GM12864 (cell line): ENCODE measurements around the gene KCNN3.

Source experiments
- DNase-seq: peaks from one replicate; pipeline ENCODE4 v3.0.0-alpha.2; 2011; ENCODE audit warnings: low read depth
- H3K4me3 ChIP-seq: 2 replicates; pipeline ENCODE4 v1.5.1; 2011; ENCODE audit warnings: mild to moderate bottlenecking, low read depth, low read length, control low read depth
- TF ChIP-seq, protein P1 (sequence below): IDR thresholded peaks from 2 replicates; pipeline ENCODE4 v1.5.1; 2011; ENCODE audit warnings: low read depth, mild to moderate bottlenecking, moderate library complexity, low read length, control low read depth, inconsistent platforms; ENCODE audit errors: missing control alignments

The KCNN3 gene

DNA sequence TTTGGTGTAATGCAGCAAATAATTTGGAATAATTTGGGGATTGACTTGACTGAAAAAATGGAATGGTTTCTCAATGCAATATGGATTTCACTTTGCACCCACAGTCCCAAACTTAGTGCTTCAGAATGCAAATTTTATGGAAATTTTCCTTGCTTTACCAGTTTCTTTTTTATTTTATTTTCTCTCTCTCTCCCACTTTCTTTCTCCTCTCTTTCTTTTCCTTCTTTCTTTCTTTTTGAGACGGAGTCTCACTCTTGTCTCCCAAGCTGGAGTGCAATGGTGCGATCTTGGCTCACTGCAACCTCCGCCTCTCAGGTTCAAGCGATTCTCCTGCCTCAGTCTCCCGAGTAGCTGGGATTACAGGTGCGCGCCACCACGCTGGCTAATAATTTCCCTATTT lies 110.3 kb downstream of the KCNN3 start:
- no peak for DNase-seq
- TF ChIP-seq, protein P1, sequence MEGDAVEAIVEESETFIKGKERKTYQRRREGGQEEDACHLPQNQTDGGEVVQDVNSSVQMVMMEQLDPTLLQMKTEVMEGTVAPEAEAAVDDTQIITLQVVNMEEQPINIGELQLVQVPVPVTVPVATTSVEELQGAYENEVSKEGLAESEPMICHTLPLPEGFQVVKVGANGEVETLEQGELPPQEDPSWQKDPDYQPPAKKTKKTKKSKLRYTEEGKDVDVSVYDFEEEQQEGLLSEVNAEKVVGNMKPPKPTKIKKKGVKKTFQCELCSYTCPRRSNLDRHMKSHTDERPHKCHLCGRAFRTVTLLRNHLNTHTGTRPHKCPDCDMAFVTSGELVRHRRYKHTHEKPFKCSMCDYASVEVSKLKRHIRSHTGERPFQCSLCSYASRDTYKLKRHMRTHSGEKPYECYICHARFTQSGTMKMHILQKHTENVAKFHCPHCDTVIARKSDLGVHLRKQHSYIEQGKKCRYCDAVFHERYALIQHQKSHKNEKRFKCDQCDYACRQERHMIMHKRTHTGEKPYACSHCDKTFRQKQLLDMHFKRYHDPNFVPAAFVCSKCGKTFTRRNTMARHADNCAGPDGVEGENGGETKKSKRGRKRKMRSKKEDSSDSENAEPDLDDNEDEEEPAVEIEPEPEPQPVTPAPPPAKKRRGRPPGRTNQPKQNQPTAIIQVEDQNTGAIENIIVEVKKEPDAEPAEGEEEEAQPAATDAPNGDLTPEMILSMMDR, result no peak
- H3K4me3 ChIP-seq, result no peak overlapping the region

DNA sequence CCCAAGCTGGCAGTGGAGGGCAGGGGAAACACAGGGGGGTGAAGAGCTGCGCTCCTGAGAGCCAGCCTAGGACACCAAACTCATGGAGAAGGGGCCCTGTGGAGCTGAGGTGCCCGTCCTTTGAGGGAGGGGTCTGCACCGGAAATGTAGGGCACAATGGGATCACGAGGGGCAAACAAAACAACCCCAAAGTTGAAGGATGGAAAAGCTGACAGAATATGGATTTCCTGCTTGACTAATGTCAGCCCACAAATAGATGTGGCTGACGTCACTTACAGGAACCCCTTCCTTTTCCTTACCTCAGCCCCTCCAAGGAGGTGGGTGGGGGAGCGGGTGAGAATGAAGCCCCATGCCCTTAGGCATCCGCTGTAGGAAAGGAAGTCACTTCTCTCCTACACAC lies 110.9 kb downstream of the KCNN3 start:
- no peak for DNase-seq
- no peak overlapping the region for H3K4me3 ChIP-seq
- TF ChIP-seq, protein P1, result no peak

DNA sequence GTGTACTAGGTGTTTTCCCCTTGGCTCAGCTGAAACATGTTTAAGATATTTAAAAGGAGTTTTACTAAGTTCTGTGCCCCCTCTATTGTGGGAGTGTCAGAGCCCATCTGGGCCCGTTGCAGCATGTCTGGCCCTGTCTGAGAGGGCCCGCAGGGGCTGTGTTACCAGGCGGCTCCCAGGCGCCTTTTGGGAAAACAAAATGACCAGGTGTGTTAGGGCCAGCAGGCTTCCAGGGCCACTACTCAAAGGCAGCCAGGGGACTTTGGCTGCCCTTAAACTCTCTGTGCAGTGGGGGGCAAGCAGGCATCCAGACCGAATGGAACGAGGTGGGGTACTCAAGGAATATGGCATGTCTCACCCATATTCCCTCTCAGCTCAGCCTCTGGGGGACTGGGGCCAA lies 111.7 kb downstream of the KCNN3 start:
- H3K4me3 ChIP-seq, result no peak overlapping the region
- no peak for DNase-seq
- TF ChIP-seq, protein P1, result no peak

DNA sequence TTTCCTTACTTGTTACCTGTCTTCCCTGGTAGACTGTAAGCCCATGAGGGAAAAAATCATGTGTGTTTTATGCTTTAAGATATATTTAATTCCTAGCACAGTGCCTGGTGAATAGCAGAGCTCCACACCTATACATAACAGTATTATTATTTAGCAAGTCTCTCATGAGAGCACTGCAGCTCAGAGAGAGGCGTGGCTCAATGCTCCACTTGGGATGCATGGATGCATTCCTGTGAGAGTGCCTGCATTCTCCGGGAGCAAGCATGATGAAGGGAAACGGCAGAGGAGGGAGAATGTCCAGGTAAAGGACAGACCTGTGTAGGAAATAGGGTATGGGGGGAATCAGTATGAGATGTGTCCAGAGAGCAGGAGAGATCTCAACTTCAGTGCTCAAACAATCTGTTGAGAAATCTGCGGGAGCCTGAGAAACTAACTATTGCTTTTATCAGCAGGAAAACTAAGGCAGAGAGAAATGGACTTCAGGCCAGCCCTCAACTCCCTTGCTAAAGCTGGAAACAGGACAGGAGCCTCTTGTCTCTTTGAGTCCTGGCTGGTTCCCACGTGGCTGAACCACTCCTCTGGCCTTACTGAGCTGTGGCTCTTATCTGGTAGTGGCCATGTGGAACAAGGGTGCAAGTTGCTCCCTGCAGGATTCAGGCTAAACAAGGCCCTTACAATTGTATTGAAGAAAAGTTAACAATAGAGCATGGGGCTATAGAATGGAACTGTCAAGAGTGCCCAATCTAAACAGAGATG lies 113.1 kb downstream of the KCNN3 start:
- H3K4me3 ChIP-seq, result no peak overlapping the region
- TF ChIP-seq, protein P1, result no peak
- DNase-seq, result no peak

DNA sequence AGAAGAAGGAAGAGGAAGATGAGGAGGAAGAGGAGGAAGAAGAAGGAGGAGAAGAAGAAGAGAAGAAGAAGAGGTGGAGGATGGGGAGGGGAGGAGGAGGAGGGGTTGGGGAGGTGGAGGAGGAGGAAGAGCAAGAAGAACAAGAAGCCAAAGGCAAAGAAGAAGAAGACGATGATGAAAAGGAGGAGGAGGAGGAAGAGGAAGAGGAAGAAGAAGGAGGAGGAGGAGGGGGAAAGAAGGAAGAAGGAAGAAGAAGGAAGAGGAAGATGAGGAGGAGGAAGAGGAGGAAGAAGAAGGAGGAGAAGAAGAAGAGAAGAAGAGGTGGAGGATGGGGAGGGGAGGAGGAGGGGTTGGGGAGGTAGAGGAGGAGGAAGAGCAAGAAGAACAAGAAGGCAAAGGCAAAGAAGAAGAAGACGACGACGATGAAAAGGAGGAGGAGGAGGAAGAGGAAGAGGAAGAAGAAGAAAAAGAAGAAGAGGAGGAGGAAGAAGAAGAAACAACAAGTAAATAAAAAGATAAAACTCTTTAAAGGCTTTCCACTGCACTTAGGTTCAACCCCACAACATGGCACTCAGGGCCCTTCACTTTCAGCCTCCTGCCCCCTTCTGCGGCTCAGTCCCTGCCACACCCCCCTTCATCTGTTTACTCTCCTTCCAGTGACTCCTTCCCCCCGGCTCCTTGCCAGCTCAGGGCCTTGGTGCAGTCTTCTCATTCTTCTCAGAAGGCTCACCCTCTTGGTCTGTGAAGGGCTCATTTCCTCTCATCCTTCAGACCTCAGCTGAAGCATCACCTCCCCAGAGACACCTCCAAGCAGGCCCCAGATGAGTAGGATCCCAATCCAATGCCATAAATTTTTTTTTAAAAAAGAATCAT lies 114.0 kb downstream of the KCNN3 start:
- TF ChIP-seq, protein P1, result no peak
- no peak for DNase-seq

DNA sequence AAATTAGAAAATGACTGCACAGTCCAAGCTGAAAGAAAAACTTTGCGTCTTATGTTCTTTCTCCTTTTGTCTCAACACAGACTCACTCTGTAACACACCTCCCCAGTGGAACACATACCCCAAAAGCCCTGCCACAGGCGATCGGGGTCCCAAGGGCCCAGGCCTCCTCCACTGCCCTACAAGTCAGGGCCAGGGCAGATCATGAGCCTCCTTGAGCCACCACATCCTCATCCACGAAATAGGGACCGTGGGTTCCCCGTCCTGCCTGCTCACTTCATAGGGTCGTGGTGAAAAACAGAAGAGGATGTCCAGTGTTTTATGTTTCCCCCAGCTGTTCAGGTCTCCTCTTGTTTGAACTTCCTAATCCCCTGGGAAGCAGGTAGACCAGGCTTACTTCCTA lies 116.7 kb downstream of the KCNN3 start:
- no peak for DNase-seq
- TF ChIP-seq, protein P1, result no peak
- no peak overlapping the region for H3K4me3 ChIP-seq

More for the DNA sequence above, 114.0 kb downstream of the KCNN3 start:
- no peak overlapping the region for H3K4me3 ChIP-seq
